ENCODE data around the gene HIVEP3. TPM values are rescaled to one million over a fixed set of nuclear protein-coding genes. Genes with fewer than 3 reads are reported as not detected.

HIVEP3 gene
- total RNA-seq, 1 experiment from 2014 or later: 1.2 TPM

GRCh38 chr1:41479808-41480160, 438.9 kb downstream of the HIVEP3 start:
- no TSS peak for BruUV-seq (replicated peaks)
- intact Hi-C loops (cut with micrococcal nuclease): loop anchor here (5.0 kb wide), 1 partner anchor 38 kb away; no protein-coding TSS in a partner anchor
- no peaks in the 10 kb centered on the region for H3K27me3 Mint-ChIP-seq (ENCODE audit: insufficient read depth, unreplicated experiment)
- peaks cover 52% of the 10 kb centered on the region for H3K4me1 Mint-ChIP-seq (ENCODE audit: insufficient read depth, unreplicated experiment)
- H3K4me3 Mint-ChIP-seq (ENCODE audit: unreplicated experiment): no peak overlapping the region
- ChIA-PET CTCF (interaction anchor here (0.6 to 1.4 kb wide), 3 partner anchors 12 to 62 kb away, joined by 3 read pairs; no protein-coding TSS in a partner anchor), POLR2A (interaction anchor here (7.1 kb wide), 1 partner anchor 15 kb away, joined by 87 read pairs; no protein-coding TSS in a partner anchor)
- no peaks in the 10 kb centered on the region for H3K36me3 Mint-ChIP-seq (ENCODE audit: insufficient read depth, unreplicated experiment)
- H3K27ac Mint-ChIP-seq (ENCODE audit: low read depth, unreplicated experiment): no peak overlapping the region
- no peak for DNase-seq (ENCODE audit: unreplicated experiment)
- no peak for TF ChIP-seq CTCF (IDR thresholded peaks at IDR 0.05; ENCODE audit: unreplicated experiment)
- H3K9me3 Mint-ChIP-seq (ENCODE audit: unreplicated experiment): no peaks in the 10 kb centered on the region

- intact Hi-C loops (cut with micrococcal nuclease): no loop called here
- no peak for DNase-seq (ENCODE audit: unreplicated experiment)
- CTCF ChIA-PET: interaction anchor here (0.6 to 1.4 kb wide), 4 partner anchors 13 to 313 kb away, joined by 3 to 6 read pairs (median 4); no protein-coding TSS in a partner anchor
- no peak for TF ChIP-seq CTCF (IDR thresholded peaks at IDR 0.05; ENCODE audit: unreplicated experiment)
- no peaks in the 10 kb centered on the region for H3K27me3 Mint-ChIP-seq (ENCODE audit: insufficient read depth, unreplicated experiment)
- no peaks in the 10 kb centered on the region for H3K9me3 Mint-ChIP-seq (ENCODE audit: unreplicated experiment)
- POLR2A ChIA-PET: interaction anchor here (0.6 to 7.1 kb wide), 2 partner anchors 11 to 16 kb away, joined by 4 to 87 read pairs; no protein-coding TSS in a partner anchor
- peak overlapping the region; percentile 69 for H3K27ac Mint-ChIP-seq (ENCODE audit: low read depth, unreplicated experiment)
- no peak overlapping the region for H3K4me3 Mint-ChIP-seq (ENCODE audit: unreplicated experiment)
- BruUV-seq (replicated peaks): no TSS peak
- no peaks in the 10 kb centered on the region for H3K36me3 Mint-ChIP-seq (ENCODE audit: insufficient read depth, unreplicated experiment)
- peaks cover 51% of the 10 kb centered on the region for H3K4me1 Mint-ChIP-seq (ENCODE audit: insufficient read depth, unreplicated experiment)
Measured at GRCh38 chr1:41479000-41479807, 439.5 kb downstream of the HIVEP3 start.

- H3K27ac Mint-ChIP-seq (ENCODE audit: low read depth, unreplicated experiment): peak overlapping the region; percentile 69
- peaks cover 43% of the 10 kb centered on the region for H3K4me1 Mint-ChIP-seq (ENCODE audit: insufficient read depth, unreplicated experiment)
- no peaks in the 10 kb centered on the region for H3K9me3 Mint-ChIP-seq (ENCODE audit: unreplicated experiment)
- no peaks in the 10 kb centered on the region for H3K36me3 Mint-ChIP-seq (ENCODE audit: insufficient read depth, unreplicated experiment)
- no peak for DNase-seq (ENCODE audit: unreplicated experiment)
- no peaks in the 10 kb centered on the region for H3K27me3 Mint-ChIP-seq (ENCODE audit: insufficient read depth, unreplicated experiment)
- H3K4me3 Mint-ChIP-seq (ENCODE audit: unreplicated experiment): no peak overlapping the region
- no TSS peak for BruUV-seq (replicated peaks)
- ChIA-PET POLR2A (interaction anchor here (1.5 kb wide), 1 partner anchor 29 kb away, joined by 5 read pairs; no protein-coding TSS in a partner anchor), CTCF (interaction anchor here (0.7 kb wide), 1 partner anchor 314 kb away, joined by 4 read pairs; no protein-coding TSS in a partner anchor)
- no peak for TF ChIP-seq CTCF (IDR thresholded peaks at IDR 0.05; ENCODE audit: unreplicated experiment)
- intact Hi-C loops (cut with micrococcal nuclease): no loop called here
Measured at GRCh38 chr1:41478118-41478748, 440.5 kb downstream of the HIVEP3 start.

GRCh38 chr1:41476807-41477361, 441.8 kb downstream of the HIVEP3 start:
- BruUV-seq (replicated peaks): no TSS peak
- no peak for TF ChIP-seq CTCF (IDR thresholded peaks at IDR 0.05; ENCODE audit: unreplicated experiment)
- no peaks in the 10 kb centered on the region for H3K27me3 Mint-ChIP-seq (ENCODE audit: insufficient read depth, unreplicated experiment)
- H3K9me3 Mint-ChIP-seq (ENCODE audit: unreplicated experiment): no peaks in the 10 kb centered on the region
- ChIA-PET CTCF (interaction anchor here (0.6 to 2.3 kb wide), 8 partner anchors 10 to 202 kb away, joined by 3 to 13 read pairs (median 3); no protein-coding TSS in a partner anchor), POLR2A (interaction anchor here (0.6 to 2.2 kb wide), 9 partner anchors 7 to 689 kb away, joined by 3 to 12 read pairs (median 5); partner anchors contain the start of gene EDN2)
- intact Hi-C loops (cut with micrococcal nuclease): no loop called here
- peak; percentile 46 for DNase-seq (ENCODE audit: unreplicated experiment)
- H3K4me1 Mint-ChIP-seq (ENCODE audit: insufficient read depth, unreplicated experiment): peaks cover 31% of the 10 kb centered on the region
- H3K27ac Mint-ChIP-seq (ENCODE audit: low read depth, unreplicated experiment): no peak overlapping the region
- H3K36me3 Mint-ChIP-seq (ENCODE audit: insufficient read depth, unreplicated experiment): no peaks in the 10 kb centered on the region
- no peak overlapping the region for H3K4me3 Mint-ChIP-seq (ENCODE audit: unreplicated experiment)

Data from MCF 10A (cell line).